Transverse colon (tissue), 4 donors: ENCODE measurements around the gene IFNGR1. TPM values are rescaled to one million over a fixed set of nuclear protein-coding genes. Genes with fewer than 3 reads are reported as not detected.

Experiments
- DNase-seq: peaks from one replicate; pipeline ENCODE4 v3.0.0-alpha.2; 2019
- H3K27ac ChIP-seq, 4 donors: fragments of 200-600 bp; sonication (generic); 2 replicates each; pipeline ENCODE4 v1.5.1; 2016 to 2018; ENCODE audit warnings: inconsistent platforms in 4 of 4
- H3K27me3 ChIP-seq: fragments of 200-600 bp; sonication (generic); 2 replicates; pipeline ENCODE4 v1.5.1; 2017; ENCODE audit warnings: inconsistent platforms
- H3K36me3 ChIP-seq, 4 donors: fragments of 200-600 bp; sonication (generic); 2 replicates each; pipeline ENCODE4 v1.5.1; 2017 to 2019; ENCODE audit warnings: inconsistent platforms in 4 of 4
- H3K4me1 ChIP-seq, 4 donors: fragments of 200-600 bp; sonication (generic); 2 replicates each; pipeline ENCODE4 v1.5.1; 2017 to 2020; ENCODE audit warnings: inconsistent platforms in 4 of 4
- H3K4me3 ChIP-seq, 4 donors: fragments of 200-600 bp; sonication (generic); 1 replicate in 1 of 4; 2 replicates in 3 of 4; pipeline versions ENCODE4 v1.5.1 to v1.6.1; 2017 to 2019; ENCODE audit warnings: inconsistent platforms in 4 of 4
- H3K9me3 ChIP-seq, 2 donors: fragments of 200-600 bp; sonication (generic); 2 replicates each; pipeline ENCODE4 v1.5.1; 2017 to 2019; ENCODE audit warnings: inconsistent platforms in 2 of 2
- EP300 ChIP-seq: sonication (generic); formaldehyde crosslinking; IDR thresholded peaks from one replicate; pipeline ENCODE4 v1.6.1; 2017; ENCODE audit warnings: antibody characterized with exemption, low read depth
- POLR2A ChIP-seq: fragments of 450-650 bp; IDR thresholded peaks from one replicate; pipeline ENCODE4 v1.6.1; 2016; ENCODE audit warnings: antibody characterized with exemption, mild to moderate bottlenecking, moderate library complexity
- POLR2AphosphoS5 ChIP-seq, 3 donors: sonication (generic); formaldehyde crosslinking; IDR thresholded peaks; one replicate each; pipeline ENCODE4 v1.6.1; 2016; ENCODE audit warnings: antibody characterized with exemption in 3 of 3
- WGBS, 2 donors: methylation state at CpG; one replicate each; pipeline ENCODE4 v1.1.5; 2018; ENCODE audit warnings: low coverage in 1 of 2; 5-methylcytosine and 5-hydroxymethylcytosine counted together
- in situ Hi-C, 4 donors: fragments of 200-750 bp; cut with MboI; loops; one replicate each; pipeline versions ENCODE4 v1.15.0 to v1.15.1; 2017; ENCODE audit warnings: low sequenced_read_pairs in 3 of 4, low pct_ligation_motif_present in 1 of 4, low pct_unique_long_range_greater_than_20kb in 1 of 4
- intact Hi-C: fragments of 100-400 bp; cut with DNase I; formaldehyde crosslinking; loops from one replicate; pipeline ENCODE4 v1.15.1; 2023; ENCODE audit warnings: low total_unique reads
- total RNA-seq, 4 donors: library from RNA; depleted of rRNA; stranded (reverse); fragments of >200 nt; gene quantifications; one replicate each; pipeline ENCODE4 v1.1.0, GENCODE V29; 2016
- TF ChIP-seq, protein P1 (sequence below), 5 experiments: fragments of 200-600 bp in 3 of 5; fragments of 450-650 bp in 2 of 5; sonication (generic) in 3 of 5; IDR thresholded peaks; 1 replicate in 2 of 5; 2 replicates in 3 of 5; pipeline ENCODE4 v1.5.1; 2016 to 2017; ENCODE audit warnings: antibody characterized with exemption in 5 of 5, inconsistent platforms in 3 of 5, mild to moderate bottlenecking in 2 of 5, moderate library complexity in 1 of 5

IFNGR1 gene
- total RNA-seq, 4 donors from 2014 or later, result 7.0 to 116 (median 86.8) TPM

- Histone ChIP-seq H3K36me3 (no peaks in the 10 kb centered on the region), H3K4me1 (no peaks in the 10 kb centered on the region), H3K9me3 (no peaks in the 10 kb centered on the region), H3K27ac (no peak overlapping the region), H3K4me3 (no peak overlapping the region), H3K27me3 (no peaks in the 10 kb centered on the region)
- WGBS, 2 donors, result 67 to 81% methylated on average over 6 to 9 of the region's 9 CpGs
- peak; percentile 59 for DNase-seq
- intact Hi-C loops (no loop called here), in situ Hi-C loops (no loop called here)
- no peak for TF ChIP-seq POLR2AphosphoS5 (IDR thresholded peaks at IDR 0.05)
- TF ChIP-seq, protein P1, sequence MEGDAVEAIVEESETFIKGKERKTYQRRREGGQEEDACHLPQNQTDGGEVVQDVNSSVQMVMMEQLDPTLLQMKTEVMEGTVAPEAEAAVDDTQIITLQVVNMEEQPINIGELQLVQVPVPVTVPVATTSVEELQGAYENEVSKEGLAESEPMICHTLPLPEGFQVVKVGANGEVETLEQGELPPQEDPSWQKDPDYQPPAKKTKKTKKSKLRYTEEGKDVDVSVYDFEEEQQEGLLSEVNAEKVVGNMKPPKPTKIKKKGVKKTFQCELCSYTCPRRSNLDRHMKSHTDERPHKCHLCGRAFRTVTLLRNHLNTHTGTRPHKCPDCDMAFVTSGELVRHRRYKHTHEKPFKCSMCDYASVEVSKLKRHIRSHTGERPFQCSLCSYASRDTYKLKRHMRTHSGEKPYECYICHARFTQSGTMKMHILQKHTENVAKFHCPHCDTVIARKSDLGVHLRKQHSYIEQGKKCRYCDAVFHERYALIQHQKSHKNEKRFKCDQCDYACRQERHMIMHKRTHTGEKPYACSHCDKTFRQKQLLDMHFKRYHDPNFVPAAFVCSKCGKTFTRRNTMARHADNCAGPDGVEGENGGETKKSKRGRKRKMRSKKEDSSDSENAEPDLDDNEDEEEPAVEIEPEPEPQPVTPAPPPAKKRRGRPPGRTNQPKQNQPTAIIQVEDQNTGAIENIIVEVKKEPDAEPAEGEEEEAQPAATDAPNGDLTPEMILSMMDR (IDR thresholded peaks at IDR 0.05), result peak in 2 of 5 experiments; percentile 35 to 49
- no peak for TF ChIP-seq EP300
- TF ChIP-seq POLR2A, result no peak
Observed at GRCh38 chr6:137165375-137166246, 53.6 kb downstream of the IFNGR1 start.

- intact Hi-C loops, result no loop called here
Observed at GRCh38 chr6:137163732-137164318, 55.4 kb downstream of the IFNGR1 start.

GRCh38 chr6:137162692-137163306, 56.4 kb downstream of the IFNGR1 start:
- Histone ChIP-seq H3K9me3 (no peaks in the 10 kb centered on the region), H3K36me3 (no peaks in the 10 kb centered on the region), H3K4me3 (no peak overlapping the region), H3K4me1 (no peaks in the 10 kb centered on the region), H3K27ac (no peak overlapping the region), H3K27me3 (no peaks in the 10 kb centered on the region)
- in situ Hi-C loops, result no loop called here
- no peak for TF ChIP-seq POLR2AphosphoS5 (IDR thresholded peaks at IDR 0.05)
- TF ChIP-seq, protein P1 (IDR thresholded peaks at IDR 0.05), result no peak
- no peak for TF ChIP-seq EP300
- TF ChIP-seq POLR2A, result no peak
- DNase-seq, result no peak
- WGBS, 2 donors, result 81 to 100% methylated on average over 1 to 3 of the region's 3 CpGs
- intact Hi-C loops, result no loop called here

More at GRCh38 chr6:137163732-137164318, 55.4 kb downstream of the IFNGR1 start:
- Histone ChIP-seq H3K4me1 (no peaks in the 10 kb centered on the region), H3K4me3 (no peak overlapping the region), H3K27me3 (no peaks in the 10 kb centered on the region), H3K36me3 (no peaks in the 10 kb centered on the region), H3K9me3 (no peaks in the 10 kb centered on the region), H3K27ac (no peak overlapping the region)
- 89 to 92% methylated on average over 7 to 12 of the region's 12 CpGs for WGBS, 2 donors
- in situ Hi-C loops, result no loop called here
- DNase-seq, result no peak
- TF ChIP-seq POLR2A (no peak), EP300 (no peak), POLR2AphosphoS5 (IDR thresholded peaks at IDR 0.05) (no peak)
- TF ChIP-seq, protein P1 (IDR thresholded peaks at IDR 0.05), result no peak

GRCh38 chr6:137161949-137162348, 57.2 kb downstream of the IFNGR1 start:
- Histone ChIP-seq H3K4me3 (no peak overlapping the region), H3K9me3 (no peaks in the 10 kb centered on the region), H3K27ac (no peak overlapping the region), H3K4me1 (no peaks in the 10 kb centered on the region), H3K27me3 (no peaks in the 10 kb centered on the region), H3K36me3 (no peaks in the 10 kb centered on the region)
- intact Hi-C loops, result no loop called here
- TF ChIP-seq POLR2AphosphoS5 (IDR thresholded peaks at IDR 0.05), result no peak
- TF ChIP-seq POLR2A, result no peak
- TF ChIP-seq, protein P1 (IDR thresholded peaks at IDR 0.05), result no peak
- TF ChIP-seq EP300, result no peak
- 87 to 92% methylated on average over 2 to 5 of the region's 5 CpGs for WGBS, 2 donors
- in situ Hi-C loops, result no loop called here
- DNase-seq, result no peak
